Measurements from ENCODE around the gene CD274. TPM values are rescaled to one million over a fixed set of nuclear protein-coding genes. Genes with fewer than 3 reads are reported as not detected.

CD274 gene
- total RNA-seq, 3 donors from 2014 or later: 2.6 to 5.4 (median 3.4) TPM

GRCh38 chr9:5447337-5447736 lies 3.0 kb upstream of the CD274 start:
- Histone ChIP-seq H3K4me3 (no peak overlapping the region), H3K4me1 (ENCODE audit: low read depth) (peaks cover 9% of the 10 kb centered on the region), H3K36me3 (ENCODE audit: low read depth) (no peaks in the 10 kb centered on the region), H3K9me3 (no peaks in the 10 kb centered on the region)
- DNase-seq (no peak), ATAC-seq (no peak)
- TF ChIP-seq CTCF (IDR thresholded peaks at IDR 0.05): no peak
- intact Hi-C loops (cut with DNase I, micrococcal nuclease): no loop called here

GRCh38 chr9:5448016-5448415 lies 2.3 kb upstream of the CD274 start:
- intact Hi-C loops (cut with DNase I, micrococcal nuclease): no loop called here
- no peak for TF ChIP-seq CTCF (IDR thresholded peaks at IDR 0.05)
- H3K9me3 ChIP-seq: no peaks in the 10 kb centered on the region
- no peaks in the 10 kb centered on the region for H3K36me3 ChIP-seq (ENCODE audit: low read depth)
- peaks cover 9% of the 10 kb centered on the region for H3K4me1 ChIP-seq (ENCODE audit: low read depth)
- ATAC-seq (no peak), DNase-seq (no peak)
- no peak overlapping the region for H3K4me3 ChIP-seq

GRCh38 chr9:5448461-5449435 lies 1.6 kb upstream of the CD274 start:
- no peaks in the 10 kb centered on the region for H3K36me3 ChIP-seq (ENCODE audit: low read depth)
- H3K9me3 ChIP-seq: no peaks in the 10 kb centered on the region
- no peak overlapping the region for H3K4me3 ChIP-seq
- H3K4me1 ChIP-seq (ENCODE audit: low read depth): peaks cover 9% of the 10 kb centered on the region
- DNase-seq: no peak
- ATAC-seq: no peak
- TF ChIP-seq CTCF (IDR thresholded peaks at IDR 0.05): no peak
- intact Hi-C loops (cut with DNase I, micrococcal nuclease): no loop called here

GRCh38 chr9:5449521-5450358 lies 602 bp upstream of the CD274 start:
- intact Hi-C loops (cut with DNase I, micrococcal nuclease): loop anchor here in 1 of 2 donors (10.0 kb wide), 1 partner anchor 145 kb away; no protein-coding TSS in a partner anchor

More at GRCh38 chr9:5449521-5450358, 602 bp upstream of the CD274 start:
- DNase-seq (no peak), ATAC-seq (no peak)
- Histone ChIP-seq H3K4me3 (peak overlapping the region; percentile 21), H3K36me3 (ENCODE audit: low read depth) (no peaks in the 10 kb centered on the region), H3K9me3 (no peaks in the 10 kb centered on the region), H3K4me1 (ENCODE audit: low read depth) (peaks cover 9% of the 10 kb centered on the region)
- TF ChIP-seq CTCF (IDR thresholded peaks at IDR 0.05): no peak
